Stimulated activated CD4-positive, alpha-beta T cell treated with anti-CD3 and anti-CD28 coated beads, Interleukin-4, amount 100 ng/mL, for 1 hour (primary cell): ENCODE data around the gene TJAP1.

Experiments
- DNase-seq: peaks from one replicate; pipeline ENCODE4 v3.0.0-alpha.2; 2020

TJAP1 gene

DNA sequence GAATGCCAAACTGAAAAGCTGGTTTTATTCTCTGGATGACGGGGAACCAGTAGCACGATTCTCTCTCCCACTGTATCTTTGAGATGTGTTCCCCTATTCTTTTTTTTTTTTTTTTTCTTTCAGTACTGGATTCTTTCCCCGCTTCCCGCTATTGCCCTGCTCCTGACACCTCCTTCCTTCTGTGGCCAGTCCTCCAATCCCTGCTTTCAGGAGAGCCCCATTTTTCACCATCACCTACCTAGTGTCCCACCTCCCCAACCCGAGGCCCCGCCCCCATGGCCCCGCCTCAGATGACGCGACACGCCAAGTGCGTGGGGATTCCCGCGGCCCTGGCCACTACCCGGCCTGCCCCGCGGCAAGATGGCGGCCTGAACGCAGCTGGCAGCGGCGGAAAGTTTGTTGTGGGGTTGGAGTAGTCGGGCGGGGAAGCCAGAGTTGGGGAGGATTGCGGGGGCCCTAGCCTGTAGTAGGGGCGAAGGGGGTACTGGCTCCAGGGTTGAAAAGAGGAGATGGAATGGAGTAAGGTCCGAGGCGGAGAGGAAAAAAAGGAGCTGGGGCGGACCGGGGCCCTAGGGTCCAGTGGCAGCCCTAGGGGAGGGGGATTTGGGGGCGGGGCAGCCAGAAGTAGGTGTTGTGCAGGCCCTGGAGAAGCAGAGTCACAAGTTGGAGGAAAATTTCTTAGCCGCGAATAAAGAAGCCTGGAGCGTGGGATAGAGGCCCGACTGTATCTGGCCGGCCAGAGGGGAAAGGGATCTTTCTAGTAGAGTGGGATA, at the start of gene TJAP1:
TJAP1 (plus strand) TSS at position 336 of the 773 bp plus-strand sequence. CDS start 21,432 bp downstream, outside the sequence.
- peak; percentile 99 for DNase-seq

GRCh38 chr6:43428112-43428570, 49.2 kb upstream of the TJAP1 start:
- DNase-seq: no peak

GRCh38 chr6:43428874-43429273, 48.5 kb upstream of the TJAP1 start:
- no peak for DNase-seq

GRCh38 chr6:43432009-43432945, 45.1 kb upstream of the TJAP1 start:
- DNase-seq: no peak

DNA sequence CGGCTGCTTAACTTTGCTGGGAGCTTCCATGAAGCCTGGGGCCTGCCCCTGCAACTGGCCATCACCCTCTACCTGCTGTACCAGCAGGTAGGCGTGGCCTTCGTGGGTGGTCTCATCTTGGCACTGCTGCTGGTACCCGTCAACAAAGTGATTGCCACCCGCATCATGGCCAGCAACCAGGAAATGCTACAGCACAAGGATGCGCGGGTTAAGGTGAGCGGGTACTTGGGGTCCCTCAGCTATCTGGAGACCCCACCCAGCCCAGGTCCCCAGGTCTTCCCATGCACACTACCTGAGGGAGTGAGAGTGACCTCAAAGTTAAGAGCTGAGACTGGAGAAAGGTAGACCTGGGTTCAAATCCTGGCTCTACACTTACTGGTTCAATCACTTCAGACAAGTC, 44.2 kb upstream of the TJAP1 start:
- DNase-seq: no peak

DNA sequence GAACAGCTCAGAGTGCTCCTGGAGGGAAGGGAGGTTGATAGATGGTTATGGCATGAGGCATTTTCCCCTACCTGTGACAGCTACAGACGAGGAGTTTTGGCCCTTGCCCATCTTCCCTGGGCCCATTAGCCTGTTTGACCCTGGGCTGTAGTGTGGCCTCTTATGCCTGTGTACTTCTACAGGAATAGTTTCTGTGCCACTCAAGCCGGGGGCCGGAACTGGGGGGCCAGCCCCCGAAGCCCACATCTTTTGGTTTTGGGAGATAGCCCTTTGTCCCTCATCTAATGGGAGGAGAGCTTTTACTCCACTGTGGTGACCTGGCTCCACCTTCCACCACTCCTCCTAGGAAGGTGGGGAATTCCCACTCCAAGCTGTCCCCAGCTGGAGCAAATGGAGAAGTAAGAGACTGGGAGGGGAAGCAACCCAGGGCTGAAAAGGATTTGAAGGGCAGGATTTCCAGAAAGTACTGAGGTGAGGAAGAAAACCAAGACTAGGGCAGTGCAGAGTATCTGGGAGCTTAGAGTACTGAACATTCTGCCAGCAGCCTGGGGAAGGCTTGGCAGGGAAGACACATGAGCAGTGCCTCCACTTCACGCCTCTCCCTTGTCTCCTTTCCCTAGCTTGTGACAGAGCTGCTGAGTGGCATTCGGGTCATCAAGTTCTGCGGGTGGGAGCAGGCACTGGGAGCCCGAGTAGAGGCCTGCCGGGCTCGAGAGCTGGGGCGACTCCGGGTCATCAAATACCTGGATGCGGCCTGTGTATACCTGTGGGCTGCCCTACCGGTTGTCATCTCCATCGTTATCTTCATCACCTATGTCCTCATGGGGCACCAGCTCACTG, 43.1 kb upstream of the TJAP1 start:
- no peak for DNase-seq

- DNase-seq: no peak
Measured at GRCh38 chr6:43434943-43435342, 42.4 kb upstream of the TJAP1 start.

DNA sequence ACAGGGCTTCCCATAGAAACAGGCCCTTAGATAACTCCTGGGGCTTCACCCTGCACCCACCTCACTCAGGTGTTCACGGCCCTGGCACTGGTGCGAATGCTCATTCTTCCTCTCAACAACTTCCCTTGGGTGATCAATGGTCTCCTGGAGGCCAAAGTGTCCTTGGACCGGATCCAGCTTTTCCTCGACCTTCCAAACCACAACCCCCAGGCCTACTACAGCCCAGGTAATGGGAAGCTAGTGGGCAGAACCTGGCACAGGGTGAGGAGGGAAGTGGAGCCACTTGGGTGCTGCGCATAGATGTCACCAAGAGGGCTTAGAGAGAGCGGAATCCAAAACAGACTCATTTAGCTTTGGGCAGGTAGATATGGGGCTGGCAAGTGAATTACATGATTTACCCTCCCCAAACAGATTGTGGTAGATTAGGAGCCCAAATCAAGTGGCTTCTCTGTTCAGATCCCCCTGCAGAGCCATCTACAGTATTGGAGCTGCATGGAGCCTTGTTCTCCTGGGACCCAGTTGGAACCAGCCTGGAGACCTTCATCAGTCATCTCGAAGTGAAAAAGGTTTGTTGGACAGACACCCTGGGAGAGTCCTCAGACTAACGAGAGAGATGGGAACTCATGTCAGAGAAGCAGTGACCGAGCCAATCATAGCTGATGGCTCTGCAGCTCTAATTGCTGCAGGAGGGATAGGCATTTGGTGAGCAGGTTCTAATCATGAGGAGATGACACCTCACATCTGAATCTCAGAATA, 41.5 kb upstream of the TJAP1 start:
- DNase-seq: no peak

DNA sequence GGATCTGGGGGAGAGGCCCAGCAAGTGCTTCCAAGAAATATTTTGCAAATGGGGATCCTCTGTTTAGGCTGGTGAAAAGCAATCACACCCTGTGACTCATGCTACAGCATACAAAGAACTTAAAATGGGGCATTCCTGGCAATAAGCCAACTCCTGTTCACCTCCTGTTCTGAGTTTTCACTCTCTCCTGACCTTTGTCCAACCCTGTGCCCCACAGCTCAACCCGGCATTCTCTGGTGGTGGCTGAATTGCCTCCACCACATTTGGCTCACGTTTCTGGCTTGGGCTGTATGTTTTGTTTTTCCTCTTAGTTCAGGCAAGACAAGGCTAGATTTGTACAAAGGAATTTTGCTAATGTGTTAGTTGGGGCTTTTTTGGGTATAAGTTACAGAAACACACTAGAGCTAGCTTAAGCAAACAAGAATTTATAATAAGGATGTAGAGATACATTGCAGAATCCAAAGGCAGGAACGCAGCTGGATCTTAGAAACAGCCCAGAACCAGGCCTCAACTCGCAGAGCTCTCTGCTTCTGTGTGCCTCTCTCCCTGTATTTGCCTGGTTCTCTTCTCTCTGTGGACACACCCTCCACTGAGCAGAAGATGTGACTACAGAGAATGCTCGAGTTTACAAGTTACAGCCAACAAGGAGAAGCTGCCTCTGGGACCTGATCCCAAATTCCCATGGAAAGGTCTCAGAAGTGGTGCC, 40.6 kb upstream of the TJAP1 start:
- DNase-seq: no peak

DNA sequence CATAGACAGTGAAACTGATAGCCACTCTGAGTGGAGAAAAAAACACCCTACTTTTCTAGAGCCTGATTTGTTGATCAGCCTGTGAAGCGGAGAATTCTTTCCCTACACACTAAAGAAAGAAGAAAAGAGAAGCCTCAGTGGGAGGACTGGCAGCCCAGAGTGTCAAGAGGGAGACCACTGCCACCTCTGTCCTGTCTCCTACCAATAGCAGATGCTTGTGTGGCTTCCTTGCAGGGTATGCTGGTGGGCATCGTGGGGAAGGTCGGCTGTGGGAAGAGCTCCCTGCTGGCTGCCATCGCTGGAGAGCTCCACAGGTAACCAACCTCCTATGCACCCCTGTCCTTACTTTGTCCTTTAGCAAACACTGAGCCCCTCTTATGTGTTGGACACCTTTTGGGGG, 39.7 kb upstream of the TJAP1 start:
- no peak for DNase-seq

DNA sequence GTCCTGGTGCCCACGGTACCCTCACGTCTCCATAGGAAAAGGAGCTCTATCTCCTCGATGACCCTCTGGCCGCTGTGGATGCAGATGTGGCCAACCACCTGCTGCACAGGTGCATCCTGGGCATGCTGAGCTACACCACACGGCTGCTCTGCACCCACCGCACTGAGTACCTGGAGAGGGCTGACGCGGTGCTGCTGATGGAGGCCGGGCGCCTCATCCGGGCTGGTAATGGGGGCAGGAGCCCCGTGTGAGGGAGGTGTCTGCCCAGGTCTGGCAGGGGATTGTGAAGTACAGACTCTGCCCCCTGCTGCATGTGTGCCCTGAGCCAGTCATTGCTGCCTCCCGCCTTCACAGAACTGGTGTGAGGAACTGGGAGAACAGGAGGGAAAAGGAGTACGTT, 34.4 kb upstream of the TJAP1 start:
- no peak for DNase-seq

DNA sequence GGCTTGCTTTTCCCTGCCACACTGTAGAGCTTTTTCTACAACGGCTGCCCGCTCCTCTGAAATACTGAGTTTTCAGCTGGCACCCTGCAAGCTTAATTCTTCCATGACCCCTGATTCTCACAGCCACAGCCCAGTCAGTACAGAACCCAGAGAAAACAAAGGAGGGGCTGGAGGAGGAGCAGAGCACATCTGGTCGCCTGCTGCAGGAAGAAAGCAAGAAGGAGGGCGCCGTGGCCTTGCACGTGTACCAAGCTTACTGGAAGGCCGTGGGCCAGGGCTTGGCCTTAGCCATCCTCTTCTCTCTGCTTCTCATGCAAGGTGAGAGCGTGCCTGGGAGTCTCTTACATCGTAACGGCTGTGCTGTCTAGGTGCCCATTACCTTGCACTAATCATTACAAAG, 33.3 kb upstream of the TJAP1 start:
- no peak for DNase-seq

- DNase-seq: no peak
Measured at GRCh38 chr6:43444582-43444981, 32.8 kb upstream of the TJAP1 start.

DNA sequence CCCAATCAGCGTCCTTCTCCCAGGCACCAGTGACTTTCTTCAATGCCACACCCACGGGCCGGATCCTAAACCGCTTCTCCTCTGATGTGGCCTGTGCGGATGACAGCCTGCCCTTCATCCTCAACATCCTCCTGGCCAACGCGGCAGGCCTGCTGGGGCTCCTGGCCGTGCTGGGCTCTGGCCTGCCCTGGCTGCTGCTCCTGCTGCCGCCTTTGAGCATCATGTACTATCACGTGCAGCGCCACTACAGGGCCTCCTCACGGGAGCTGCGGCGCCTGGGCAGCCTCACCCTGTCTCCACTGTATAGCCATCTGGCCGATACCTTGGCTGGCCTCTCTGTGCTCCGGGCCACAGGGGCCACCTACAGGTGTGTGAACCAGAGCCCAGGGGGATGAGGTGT, 31.8 kb upstream of the TJAP1 start:
- DNase-seq: no peak

GRCh38 chr6:43447604-43448003, 29.8 kb upstream of the TJAP1 start:
- no peak for DNase-seq

- DNase-seq: no peak
Measured at GRCh38 chr6:43448916-43449315, 28.5 kb upstream of the TJAP1 start.

- no peak for DNase-seq
Measured at GRCh38 chr6:43450699-43451131, 26.7 kb upstream of the TJAP1 start.

GRCh38 chr6:43451348-43451747, 26.0 kb upstream of the TJAP1 start:
- no peak for DNase-seq

- DNase-seq: no peak
Measured at GRCh38 chr6:43451939-43452338, 25.4 kb upstream of the TJAP1 start.

GRCh38 chr6:43452896-43453295, 24.5 kb upstream of the TJAP1 start:
- no peak for DNase-seq

DNA sequence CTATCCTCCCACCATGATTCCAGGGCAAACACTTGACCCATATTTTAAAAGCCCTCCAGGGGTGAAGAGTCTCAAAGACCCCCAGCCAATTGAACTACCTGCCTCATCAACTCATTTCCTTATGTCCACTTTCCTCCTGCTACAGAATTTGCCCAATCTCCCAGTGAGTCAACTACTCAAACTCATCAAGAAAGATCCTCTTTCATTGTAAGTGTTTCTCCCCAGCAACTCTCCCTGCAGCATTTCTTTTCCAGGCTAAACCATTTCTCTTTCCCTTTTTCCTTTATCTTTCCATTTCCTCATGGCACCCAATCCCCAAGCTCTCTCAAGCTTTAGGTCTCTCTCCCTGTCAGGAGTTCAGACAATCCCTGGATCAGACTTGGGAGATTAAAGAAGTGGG, 23.5 kb upstream of the TJAP1 start:
- DNase-seq: no peak
